Cardiac muscle cell (in vitro differentiated cells and primary cell): ENCODE data around the gene PIM2. TPM values are rescaled to one million over a fixed set of nuclear protein-coding genes. Genes with fewer than 3 reads are reported as not detected.
A peak's percentile ranks its signal among the peaks of the same experiment; 100 is the strongest.

Experiments used
- DNase-seq, 2 donors: peaks; one replicate each; pipeline versions ENCODE4 v3.0.0 to v3.0.0-alpha.2; 2010 to 2017; ENCODE audit warnings: low read depth in 1 of 2, low spot score in 1 of 2
- H3K27ac ChIP-seq: fragments of 200-600 bp; sonication (generic); 2 replicates; pipeline ENCODE4 v1.5.1; 2016
- H3K27me3 ChIP-seq: fragments of 200-600 bp; sonication (generic); 2 replicates; pipeline ENCODE4 v1.6.0; 2016; ENCODE audit warnings: control low read depth
- H3K36me3 ChIP-seq: fragments of 200-600 bp; sonication (generic); 2 replicates; pipeline ENCODE4 v1.5.1; 2016; ENCODE audit warnings: control low read depth
- H3K4me1 ChIP-seq: fragments of 200-600 bp; sonication (generic); 2 replicates; pipeline ENCODE4 v1.8.1; 2017; ENCODE audit warnings: low read depth, mild to moderate bottlenecking, mixed run types
- H3K4me3 ChIP-seq: fragments of 200-600 bp; sonication (generic); 2 replicates; pipeline ENCODE4 v1.5.1; 2016; ENCODE audit warnings: mild to moderate bottlenecking
- H3K9me3 ChIP-seq: fragments of 200-600 bp; sonication (generic); 2 replicates; pipeline ENCODE4 v1.5.1; 2017; ENCODE audit warnings: low read depth, mild to moderate bottlenecking, control low read depth
- polyA plus RNA-seq: library from polyadenylated mRNA; unstranded; fragments of >200 nt; fragmentation: Nextera tagmentation; extraction: Ambion mirVana; gene quantifications from 2 replicates; pipeline ENCODE4 v1.2.1, GENCODE V29; 2016
- total RNA-seq: library from RNA; depleted of rRNA; stranded (reverse); fragments of >200 nt; gene quantifications from 2 replicates; pipeline ENCODE4 v1.2.3, GENCODE V29; 2016
- TF ChIP-seq, protein P1 (sequence below): IDR thresholded peaks from 2 replicates; pipeline ENCODE4 v1.5.1; 2012; ENCODE audit warnings: low read depth, mild to moderate bottlenecking, low read length

PIM2 gene
- total and polyA plus RNA-seq, 2 experiments from 2014 or later, result 20.7 to 25.2 TPM

DNA sequence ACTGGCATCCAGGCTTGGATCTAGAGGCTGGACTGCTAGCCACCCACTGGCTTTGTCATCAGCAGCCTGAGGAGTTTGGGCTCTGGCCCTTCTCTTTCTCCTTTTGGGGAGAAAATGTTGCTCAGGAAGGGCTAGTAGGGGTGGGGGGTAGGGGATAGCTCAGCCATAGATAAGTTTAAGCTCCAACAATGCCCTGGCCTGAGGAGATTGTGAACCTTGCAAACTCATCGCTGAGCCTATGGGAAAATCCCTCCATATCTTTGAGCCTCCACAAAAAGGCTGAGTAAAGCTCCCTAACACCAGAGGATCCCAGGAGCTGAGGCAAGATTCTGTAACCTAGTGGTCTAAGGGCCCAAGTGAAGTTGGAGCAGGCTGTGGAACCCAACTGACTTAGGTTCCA, 29.8 kb upstream of the PIM2 start:
- Histone ChIP-seq H3K27ac (no peak overlapping the region), H3K4me1 (no peaks in the 10 kb centered on the region), H3K9me3 (no peaks in the 10 kb centered on the region), H3K4me3 (no peak overlapping the region), H3K36me3 (no peaks in the 10 kb centered on the region), H3K27me3 (no peaks in the 10 kb centered on the region)
- TF ChIP-seq, protein P1, sequence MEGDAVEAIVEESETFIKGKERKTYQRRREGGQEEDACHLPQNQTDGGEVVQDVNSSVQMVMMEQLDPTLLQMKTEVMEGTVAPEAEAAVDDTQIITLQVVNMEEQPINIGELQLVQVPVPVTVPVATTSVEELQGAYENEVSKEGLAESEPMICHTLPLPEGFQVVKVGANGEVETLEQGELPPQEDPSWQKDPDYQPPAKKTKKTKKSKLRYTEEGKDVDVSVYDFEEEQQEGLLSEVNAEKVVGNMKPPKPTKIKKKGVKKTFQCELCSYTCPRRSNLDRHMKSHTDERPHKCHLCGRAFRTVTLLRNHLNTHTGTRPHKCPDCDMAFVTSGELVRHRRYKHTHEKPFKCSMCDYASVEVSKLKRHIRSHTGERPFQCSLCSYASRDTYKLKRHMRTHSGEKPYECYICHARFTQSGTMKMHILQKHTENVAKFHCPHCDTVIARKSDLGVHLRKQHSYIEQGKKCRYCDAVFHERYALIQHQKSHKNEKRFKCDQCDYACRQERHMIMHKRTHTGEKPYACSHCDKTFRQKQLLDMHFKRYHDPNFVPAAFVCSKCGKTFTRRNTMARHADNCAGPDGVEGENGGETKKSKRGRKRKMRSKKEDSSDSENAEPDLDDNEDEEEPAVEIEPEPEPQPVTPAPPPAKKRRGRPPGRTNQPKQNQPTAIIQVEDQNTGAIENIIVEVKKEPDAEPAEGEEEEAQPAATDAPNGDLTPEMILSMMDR, result no peak
- DNase-seq, result no peak

DNA sequence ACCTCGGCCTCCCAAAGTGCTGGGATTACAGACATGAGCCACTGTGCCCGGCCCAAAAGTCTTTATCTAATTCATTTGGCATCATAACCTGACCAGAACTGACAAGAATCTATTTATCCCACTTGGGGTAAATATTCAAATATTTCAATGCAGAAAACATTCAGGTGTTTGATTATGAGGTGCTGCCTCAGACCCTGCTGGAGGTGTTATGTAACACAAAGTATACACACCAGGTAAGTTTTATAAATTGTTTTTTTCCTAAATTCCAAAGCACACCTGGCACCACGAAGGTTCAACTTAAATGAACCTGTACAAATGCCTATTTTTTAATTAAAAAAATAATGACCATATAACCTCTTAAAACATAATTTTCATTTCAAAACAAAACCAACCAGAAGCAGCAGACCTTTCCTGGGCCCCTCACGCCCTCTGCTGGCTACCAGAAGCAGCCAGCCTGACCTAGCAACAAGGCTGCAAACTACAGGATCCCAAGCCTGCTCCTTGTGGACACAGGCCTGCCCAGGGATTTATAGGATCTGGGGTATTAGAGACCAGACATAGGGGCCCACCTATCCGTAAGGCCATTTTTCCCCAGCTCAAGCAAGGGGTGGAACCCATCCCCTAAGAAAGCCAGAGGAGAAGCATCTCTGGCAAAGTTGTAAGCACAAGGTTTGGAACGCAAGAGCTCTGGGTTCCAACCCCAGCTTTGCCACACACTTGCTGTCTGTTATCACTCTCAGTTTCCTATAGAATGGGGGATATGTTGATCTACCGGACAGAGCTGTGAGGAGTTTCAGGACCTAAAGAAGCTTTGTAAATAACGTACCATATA, 26.9 kb upstream of the PIM2 start:
- Histone ChIP-seq H3K4me1 (no peaks in the 10 kb centered on the region), H3K36me3 (no peaks in the 10 kb centered on the region), H3K4me3 (no peak overlapping the region), H3K27ac (peak overlapping the region; percentile 10), H3K27me3 (no peaks in the 10 kb centered on the region), H3K9me3 (no peaks in the 10 kb centered on the region)
- TF ChIP-seq, protein P1, result peak; percentile 75
- peak; percentile 59 to 67 for DNase-seq

DNA sequence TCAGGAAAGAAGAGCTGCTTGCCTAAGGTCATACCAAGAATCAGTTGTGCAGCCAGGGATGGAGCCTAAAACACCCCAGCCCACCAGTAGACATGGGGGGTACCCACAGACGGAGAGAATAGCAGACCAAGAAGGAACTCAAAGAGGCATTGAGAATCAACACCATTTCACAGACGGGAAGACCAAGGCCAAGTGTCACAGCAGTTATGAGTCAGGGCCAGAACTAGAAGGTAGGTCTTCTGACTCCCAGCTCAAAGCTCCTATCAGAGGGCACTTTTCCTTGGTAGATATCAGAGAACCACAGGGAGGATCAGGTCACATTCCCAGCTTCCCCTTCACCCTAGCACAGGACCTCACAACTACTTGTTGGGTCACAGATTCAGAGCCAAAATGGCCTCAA, 24.1 kb upstream of the PIM2 start:
- TF ChIP-seq, protein P1, result no peak
- Histone ChIP-seq H3K27me3 (no peaks in the 10 kb centered on the region), H3K4me3 (no peak overlapping the region), H3K36me3 (no peaks in the 10 kb centered on the region), H3K27ac (no peak overlapping the region), H3K4me1 (no peaks in the 10 kb centered on the region), H3K9me3 (no peaks in the 10 kb centered on the region)
- no peak for DNase-seq

DNA sequence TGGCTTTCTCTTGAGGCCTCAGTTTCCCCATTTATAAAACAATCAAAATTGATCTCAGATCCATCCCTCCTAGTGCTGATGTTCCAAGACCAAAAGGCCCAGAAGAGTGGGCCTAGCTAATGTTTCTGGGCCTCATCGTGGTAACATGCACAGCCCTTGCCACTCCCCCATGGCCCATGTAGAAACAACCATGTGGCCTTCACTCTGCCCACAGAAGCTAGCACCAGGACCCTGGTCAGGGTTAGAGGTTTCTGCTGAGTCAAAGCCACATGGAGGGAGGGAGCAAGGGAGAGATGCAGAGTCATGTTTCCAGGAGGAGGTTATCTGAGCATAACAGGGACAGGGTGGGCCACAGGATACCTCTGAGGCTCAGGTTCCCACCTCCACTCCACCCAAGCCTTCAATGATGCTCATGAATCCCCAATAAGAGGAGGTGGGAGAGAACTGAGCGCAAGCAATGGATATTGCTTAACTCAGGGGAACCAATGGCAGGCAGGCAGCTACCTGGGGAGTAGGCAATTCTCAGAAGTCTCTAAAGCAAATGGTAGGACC, 21.7 kb upstream of the PIM2 start:
- Histone ChIP-seq H3K27me3 (no peaks in the 10 kb centered on the region), H3K36me3 (no peaks in the 10 kb centered on the region), H3K4me3 (no peak overlapping the region), H3K27ac (no peak overlapping the region), H3K9me3 (no peaks in the 10 kb centered on the region), H3K4me1 (no peaks in the 10 kb centered on the region)
- TF ChIP-seq, protein P1, result no peak
- DNase-seq, result no peak

DNA sequence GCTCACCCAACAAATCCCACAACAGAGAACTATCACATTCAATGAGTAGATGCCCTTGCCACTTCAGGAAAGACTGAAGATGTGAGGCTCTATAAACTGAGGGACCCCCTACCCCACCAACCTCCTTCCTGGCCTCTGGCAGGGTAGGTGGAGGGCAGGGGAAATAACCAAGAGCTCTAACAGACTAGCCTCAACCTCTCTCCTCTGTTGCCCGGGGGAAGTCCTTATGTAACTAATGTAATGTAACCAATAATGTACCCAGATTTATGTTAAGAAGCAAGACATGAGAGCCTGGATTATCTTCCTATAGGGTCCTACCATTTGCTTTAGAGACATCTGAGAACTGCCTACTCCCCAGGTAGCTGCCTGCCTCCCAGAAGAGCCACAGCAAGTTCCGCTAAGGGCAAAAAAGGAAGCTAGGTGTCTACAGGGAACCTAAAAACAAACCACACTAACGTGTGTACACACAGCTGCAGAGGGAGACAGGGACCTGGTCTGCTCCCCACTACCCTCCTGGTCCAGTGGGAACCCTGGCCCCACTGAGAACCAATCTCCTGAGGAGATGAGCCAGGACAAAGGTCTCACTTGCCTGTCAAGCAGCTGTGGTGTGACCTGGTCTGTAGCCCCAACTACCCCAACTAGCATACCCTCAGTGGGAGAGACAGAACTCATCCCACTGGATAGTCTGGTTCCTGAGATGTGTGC, 20.9 kb upstream of the PIM2 start:
- no peaks in the 10 kb centered on the region for H3K4me1 ChIP-seq
- H3K36me3 ChIP-seq, result no peaks in the 10 kb centered on the region
- no peak overlapping the region for H3K27ac ChIP-seq
- H3K4me3 ChIP-seq, result no peak overlapping the region
- no peaks in the 10 kb centered on the region for H3K27me3 ChIP-seq
- no peaks in the 10 kb centered on the region for H3K9me3 ChIP-seq
- DNase-seq, result no peak
- TF ChIP-seq, protein P1, result no peak
